ENCODE data around the gene SPTBN4. TPM values are rescaled to one million over a fixed set of nuclear protein-coding genes. Genes with fewer than 3 reads are reported as not detected.
A peak's percentile ranks its signal among the peaks of the same experiment; 100 is the strongest.

Gene SPTBN4
- total RNA-seq, 2 donors from 2014 or later: 0.79 to 2.0 TPM

GRCh38 chr19:40529093-40529954 is 62.5 kb downstream of the SPTBN4 start:
- Mint-ChIP-seq H3K27ac (peak overlapping the region; percentile 58), H3K4me1 (peaks cover 7% of the 10 kb centered on the region), H3K36me3 (ENCODE audit: low read depth) (no peaks in the 10 kb centered on the region), H3K27me3 (ENCODE audit: insufficient read depth) (peaks cover 53% of the 10 kb centered on the region), H3K4me3 (peak overlapping the region; percentile 39), H3K9me3 (no peaks in the 10 kb centered on the region)
- Histone ChIP-seq H3K27me3 (ENCODE audit: control insufficient read depth, insufficient read depth, low read length, poor library complexity, severe bottlenecking) (peaks cover 14% of the 10 kb centered on the region), H3K27ac (ENCODE audit: low read depth, low read length) (no peak overlapping the region), H3K36me3 (ENCODE audit: control insufficient read depth, insufficient read depth, low read length) (no peaks in the 10 kb centered on the region), H3K4me3 (ENCODE audit: low read length) (peak overlapping the region; percentile 67), H3K9ac (ENCODE audit: extremely low read depth, low read length, poor library complexity, severe bottlenecking) (no peak overlapping the region), H3K4me1 (ENCODE audit: control insufficient read depth, insufficient read depth, low read length) (no peaks in the 10 kb centered on the region), H3K9me3 (ENCODE audit: control insufficient read depth, low read length) (no peaks in the 10 kb centered on the region)
- DNase-seq: peak; percentile 97
- 6 to 8% methylated on average over 14 to 54 of the region's 54 CpGs for WGBS, 2 experiments (ENCODE audit: insufficient coverage in 1 of 2, insufficient read length in 1 of 2)
- TF ChIP-seq CTCF (conservative IDR thresholded peaks at IDR 0.05): peak; percentile 96

GRCh38 chr19:40530091-40530901 is 63.5 kb downstream of the SPTBN4 start:
- H3K9me3 ChIP-seq (ENCODE audit: control insufficient read depth, low read length): no peaks in the 10 kb centered on the region
- H3K4me1 ChIP-seq (ENCODE audit: control insufficient read depth, insufficient read depth, low read length): no peaks in the 10 kb centered on the region
- peaks cover 52% of the 10 kb centered on the region for H3K27me3 Mint-ChIP-seq (ENCODE audit: insufficient read depth)
- DNase-seq: peak; percentile 91
- no peaks in the 10 kb centered on the region for H3K36me3 ChIP-seq (ENCODE audit: control insufficient read depth, insufficient read depth, low read length)
- no peak overlapping the region for H3K27ac ChIP-seq (ENCODE audit: low read depth, low read length)
- no peak overlapping the region for H3K4me3 ChIP-seq (ENCODE audit: low read length)
- peaks cover 14% of the 10 kb centered on the region for H3K27me3 ChIP-seq (ENCODE audit: control insufficient read depth, insufficient read depth, low read length, poor library complexity, severe bottlenecking)
- no peaks in the 10 kb centered on the region for H3K9me3 Mint-ChIP-seq
- WGBS, 2 experiments (ENCODE audit: insufficient coverage in 1 of 2, insufficient read length in 1 of 2): 2 to 13% methylated on average over 3 to 75 of the region's 75 CpGs
- no peak overlapping the region for H3K9ac ChIP-seq (ENCODE audit: extremely low read depth, low read length, poor library complexity, severe bottlenecking)
- peak overlapping the region; percentile 39 for H3K4me3 Mint-ChIP-seq
- H3K4me1 Mint-ChIP-seq: peaks cover 7% of the 10 kb centered on the region
- H3K27ac Mint-ChIP-seq: no peak overlapping the region
- no peaks in the 10 kb centered on the region for H3K36me3 Mint-ChIP-seq (ENCODE audit: low read depth)
- peak; percentile 53 for TF ChIP-seq CTCF (conservative IDR thresholded peaks at IDR 0.05)

- Mint-ChIP-seq H3K27me3 (ENCODE audit: insufficient read depth) (peaks cover 45% of the 10 kb centered on the region), H3K4me3 (no peak overlapping the region), H3K9me3 (no peaks in the 10 kb centered on the region), H3K4me1 (peaks cover 7% of the 10 kb centered on the region), H3K27ac (no peak overlapping the region), H3K36me3 (ENCODE audit: low read depth) (no peaks in the 10 kb centered on the region)
- peak; percentile 58 for TF ChIP-seq CTCF (conservative IDR thresholded peaks at IDR 0.05)
- WGBS, 2 experiments (ENCODE audit: insufficient coverage in 1 of 2, insufficient read length in 1 of 2): 61 to 77% methylated on average over 2 of the region's 2 CpGs
- Histone ChIP-seq H3K4me3 (ENCODE audit: low read length) (no peak overlapping the region), H3K4me1 (ENCODE audit: control insufficient read depth, insufficient read depth, low read length) (no peaks in the 10 kb centered on the region), H3K27ac (ENCODE audit: low read depth, low read length) (no peak overlapping the region), H3K27me3 (ENCODE audit: control insufficient read depth, insufficient read depth, low read length, poor library complexity, severe bottlenecking) (peaks cover 14% of the 10 kb centered on the region), H3K9ac (ENCODE audit: extremely low read depth, low read length, poor library complexity, severe bottlenecking) (no peak overlapping the region), H3K9me3 (ENCODE audit: control insufficient read depth, low read length) (no peaks in the 10 kb centered on the region), H3K36me3 (ENCODE audit: control insufficient read depth, insufficient read depth, low read length) (no peaks in the 10 kb centered on the region)
- no peak for DNase-seq
These were observed 66.7 kb downstream of the SPTBN4 start for GRCh38 chr19:40533508-40533907.

Measured in endodermal cell (in vitro differentiated cells).